Heart left ventricle (tissue), 16 donors: ENCODE measurements around the gene ALDH3A1. TPM values are rescaled to one million over a fixed set of nuclear protein-coding genes. Genes with fewer than 3 reads are reported as not detected.

ENCODE experiments used
- ATAC-seq, 4 donors: fragments of 200-7000 bp; cut with Tn5 transposase; one replicate each; pipeline ENCODE4 v1.9.1; 2020 to 2022; ENCODE audit warnings: moderate library complexity in 4 of 4, mild to moderate bottlenecking in 3 of 4, moderate number of reproducible peaks in 1 of 4
- DNase-seq, 5 donors: peaks; one replicate each; pipeline ENCODE4 v3.0.0-alpha.2; 2020
- H3K27ac ChIP-seq, 12 donors: fragments of 200-600 bp; sonication (generic) in 4 of 12; one replicate each; pipeline versions ENCODE4 v1.5.0 to v1.8.0; 2016 to 2022; ENCODE audit warnings: mild to moderate bottlenecking in 2 of 12
- H3K27me3 ChIP-seq, 9 donors: fragments of 200-600 bp; sonication (generic) in 2 of 9; one replicate each; pipeline versions ENCODE4 v1.5.1 to v1.8.0; 2016 to 2022; ENCODE audit warnings: mild to moderate bottlenecking in 3 of 9
- H3K36me3 ChIP-seq, 9 donors: fragments of 200-600 bp; sonication (generic) in 2 of 9; one replicate each; pipeline versions ENCODE4 v1.5.0 to v1.8.0; 2018 to 2022; ENCODE audit warnings: mild to moderate bottlenecking in 2 of 9
- H3K4me1 ChIP-seq, 12 donors: fragments of 200-600 bp; sonication (generic) in 4 of 12; one replicate each; pipeline versions ENCODE4 v1.5.0 to v1.8.0; 2016 to 2022; ENCODE audit warnings: mild to moderate bottlenecking in 3 of 12
- H3K4me3 ChIP-seq, 12 donors: fragments of 200-600 bp; sonication (generic) in 4 of 12; one replicate each; pipeline versions ENCODE4 v1.5.0 to v1.8.0; 2017 to 2022; ENCODE audit warnings: mild to moderate bottlenecking in 9 of 12, moderate library complexity in 4 of 12
- H3K9me3 ChIP-seq, 12 donors: fragments of 200-600 bp; sonication (generic) in 4 of 12; one replicate each; pipeline versions ENCODE4 v1.5.0 to v1.8.0; 2016 to 2022; ENCODE audit warnings: mild to moderate bottlenecking in 1 of 12
- POLR2A ChIP-seq, 2 donors: fragments of 450-650 bp; IDR thresholded peaks; one replicate each; pipeline ENCODE4 v1.6.1; 2017; ENCODE audit warnings: antibody characterized with exemption in 2 of 2, mild to moderate bottlenecking in 2 of 2, moderate library complexity in 2 of 2
- WGBS, 4 donors: extraction: QIAGEN DNeasy Blood & Tissue Kit in 2 of 4; methylation state at CpG; one replicate each; pipeline versions ENCODE4 v1.1.5 to v1.1.7; 2013 to 2018; 5-methylcytosine and 5-hydroxymethylcytosine counted together
- intact Hi-C, 10 donors: fragments of 100-400 bp; cut with DNase I; formaldehyde crosslinking; loops; one replicate each; pipeline versions ENCODE4 v1.11.1 to v1.14.2; 2022
- polyA plus RNA-seq, 2 donors: library from polyadenylated mRNA; stranded (reverse); fragments of 200-250 nt; gene quantifications; one replicate each; pipeline ENCODE4 v1.2.3, GENCODE V29; 2013
- total RNA-seq, 9 donors: library from RNA; depleted of rRNA in 2 of 9; stranded (reverse); fragments of >200 nt in 2 of 9; fragmentation: NEBNext Ultra II Directional in 3 of 9; extraction: Animal tissue kit (Norgen Biotek cat#: 25700) in 3 of 9; gene quantifications; one replicate each; pipeline versions ENCODE4 v1.1.0 to v1.2.4, GENCODE V29; 2016 to 2023
- TF ChIP-seq, protein P1 (sequence below), 12 donors: fragments of 200-600 bp; sonication (generic) in 4 of 12; IDR thresholded peaks; one replicate each; pipeline versions ENCODE4 v1.5.0 to v1.8.0; 2018 to 2022; ENCODE audit warnings: antibody characterized with exemption in 12 of 12, mild to moderate bottlenecking in 5 of 12
- donor health status: ischemic (EF 13 %, LVEDD 7.1; RV severe dilation, severe dysfunction).
- donor health status: healthy with polysubstance abuse.
- donor health status: DM: no; HTN: yes; CAD: no.
- donor health status: DM: no; HTN: no; CAD: no.
- donor health status: ischemic (EF 25% LVEDD 6.9; RV normal size, moderate dysfunction).
- donor health status: ischemic (EF 25% LVEDD 5.7; RV mildly dilated, moderate dysfunction).
- donor health status: healthy.
- donor health status: DM: yes; HTN: yes; CAD: no.
- donor health status: ischemic (EF 35%, LVEDD 5.7; RV mildly dilated, moderate dysfunction).
- donor health status: nonischemic (EF 11% LVEDD 7.7; RV severe dilation, severe dysfunction).
- donor health status: DM: yes; HTN: yes; CAD: no.
- donor health status: PGD.
- donor health status: ischemic (EF 29% LVEDD 5.4; RV normal size, mild dysfunction).
- donor health status: nonischemic (EF 23%, LVEDD 6.1; RV moderate dilation, normal function).

Gene ALDH3A1
- total and polyA plus RNA-seq, 11 donors = 0.04 to 1.1 (median 0.31) TPM; not detected in 6

DNA sequence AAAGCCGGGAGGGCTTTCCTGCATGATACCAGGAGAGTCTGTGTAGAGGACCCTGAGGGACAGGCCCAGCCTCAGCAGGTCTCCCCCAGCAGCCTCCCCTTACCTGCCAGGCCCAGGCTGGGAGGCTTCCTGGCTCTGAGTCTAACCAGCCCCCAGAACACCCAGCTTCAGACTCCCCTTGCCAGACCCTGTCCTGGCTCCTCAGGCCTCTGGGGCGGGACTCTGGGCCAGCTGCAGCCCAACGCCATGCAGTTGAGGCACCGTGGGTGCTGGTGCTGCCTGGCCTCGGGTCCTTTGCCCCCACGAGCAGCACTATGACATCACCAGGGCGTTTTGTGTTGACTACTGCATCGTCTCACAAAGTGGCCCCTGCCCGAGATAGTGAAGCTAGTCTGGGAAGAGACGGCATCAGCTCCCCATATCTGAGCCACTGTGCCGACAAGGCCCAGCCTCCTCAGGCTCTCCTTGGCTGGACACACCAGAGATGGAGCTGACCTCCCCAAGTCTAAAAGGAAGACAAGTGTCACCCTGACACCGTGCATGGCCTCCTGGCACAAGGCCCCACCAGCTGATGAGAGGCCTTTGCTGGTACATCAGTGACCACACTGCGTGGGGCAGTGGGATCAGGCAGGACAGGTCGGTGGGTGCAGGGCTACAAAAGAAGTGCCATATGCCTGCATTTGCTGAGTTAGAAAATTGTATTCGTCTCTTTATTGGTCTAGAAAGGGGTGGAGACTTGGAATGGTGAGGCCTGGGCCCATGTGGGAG is 10.6 kb downstream of the ALDH3A1 start:
- Histone ChIP-seq H3K36me3 (no peaks in the 10 kb centered on the region), H3K27me3 (no peaks in the 10 kb centered on the region), H3K4me1 (no peaks in the 10 kb centered on the region), H3K9me3 (no peaks in the 10 kb centered on the region), H3K27ac (no peak overlapping the region), H3K4me3 (no peak overlapping the region)
- peak in 1 of 5 donors; percentile 31 for DNase-seq
- WGBS, 4 donors = 78 to 86% (median 81%) methylated on average over 15 of the region's 15 CpGs
- intact Hi-C loops = no loop called here
- no peak for ATAC-seq
- TF ChIP-seq POLR2A (IDR thresholded peaks at IDR 0.05) = no peak
- TF ChIP-seq, protein P1, sequence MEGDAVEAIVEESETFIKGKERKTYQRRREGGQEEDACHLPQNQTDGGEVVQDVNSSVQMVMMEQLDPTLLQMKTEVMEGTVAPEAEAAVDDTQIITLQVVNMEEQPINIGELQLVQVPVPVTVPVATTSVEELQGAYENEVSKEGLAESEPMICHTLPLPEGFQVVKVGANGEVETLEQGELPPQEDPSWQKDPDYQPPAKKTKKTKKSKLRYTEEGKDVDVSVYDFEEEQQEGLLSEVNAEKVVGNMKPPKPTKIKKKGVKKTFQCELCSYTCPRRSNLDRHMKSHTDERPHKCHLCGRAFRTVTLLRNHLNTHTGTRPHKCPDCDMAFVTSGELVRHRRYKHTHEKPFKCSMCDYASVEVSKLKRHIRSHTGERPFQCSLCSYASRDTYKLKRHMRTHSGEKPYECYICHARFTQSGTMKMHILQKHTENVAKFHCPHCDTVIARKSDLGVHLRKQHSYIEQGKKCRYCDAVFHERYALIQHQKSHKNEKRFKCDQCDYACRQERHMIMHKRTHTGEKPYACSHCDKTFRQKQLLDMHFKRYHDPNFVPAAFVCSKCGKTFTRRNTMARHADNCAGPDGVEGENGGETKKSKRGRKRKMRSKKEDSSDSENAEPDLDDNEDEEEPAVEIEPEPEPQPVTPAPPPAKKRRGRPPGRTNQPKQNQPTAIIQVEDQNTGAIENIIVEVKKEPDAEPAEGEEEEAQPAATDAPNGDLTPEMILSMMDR (IDR thresholded peaks at IDR 0.05) = no peak

DNA sequence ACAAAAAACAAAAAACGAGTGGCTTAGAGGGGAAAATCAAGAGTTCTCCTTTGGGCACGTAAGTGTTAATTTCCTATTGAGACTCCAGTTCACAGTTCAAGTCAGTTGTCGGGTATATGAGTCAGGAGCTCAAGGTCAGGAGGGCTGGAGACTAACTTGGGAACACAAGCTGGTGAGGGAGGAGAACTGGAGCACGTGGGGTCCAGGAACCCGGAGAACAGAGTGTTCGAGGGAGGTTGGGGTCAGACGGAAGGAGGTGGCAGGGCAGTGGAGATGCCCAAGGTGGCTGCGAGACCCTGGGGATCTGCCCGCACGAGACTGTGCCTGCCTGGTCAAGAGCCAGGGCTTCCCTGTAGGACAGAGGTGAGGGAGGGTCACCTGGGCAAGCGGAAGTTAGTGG is 12.0 kb downstream of the ALDH3A1 start:
- Histone ChIP-seq H3K27me3 (no peaks in the 10 kb centered on the region), H3K9me3 (no peaks in the 10 kb centered on the region), H3K4me3 (no peak overlapping the region), H3K27ac (no peak overlapping the region), H3K4me1 (peaks cover 0 to 4% (median 0%) of the 10 kb centered on the region in 12 donors), H3K36me3 (no peaks in the 10 kb centered on the region)
- no peak for TF ChIP-seq POLR2A (IDR thresholded peaks at IDR 0.05)
- TF ChIP-seq, protein P1 (IDR thresholded peaks at IDR 0.05) = no peak
- WGBS, 4 donors = 66 to 74% (median 70%) methylated on average over 11 of the region's 11 CpGs
- peak in 1 of 5 donors; percentile 35 for DNase-seq
- ATAC-seq = no peak
- intact Hi-C loops = no loop called here

- no peak for DNase-seq
- no peak overlapping the region for H3K4me3 ChIP-seq
- WGBS, 4 donors = 79 to 81% (median 80%) methylated on average over 11 of the region's 11 CpGs
- no peaks in the 10 kb centered on the region for H3K27me3 ChIP-seq
- no peaks in the 10 kb centered on the region for H3K36me3 ChIP-seq
- H3K27ac ChIP-seq = no peak overlapping the region
- H3K4me1 ChIP-seq = peaks cover 0 to 10% (median 0%) of the 10 kb centered on the region in 12 donors
- ATAC-seq = no peak
- no peak for TF ChIP-seq POLR2A (IDR thresholded peaks at IDR 0.05)
- no peaks in the 10 kb centered on the region for H3K9me3 ChIP-seq
- intact Hi-C loops = no loop called here
Observed at GRCh38 chr17:19733953-19734526, 14.1 kb downstream of the ALDH3A1 start.

DNA sequence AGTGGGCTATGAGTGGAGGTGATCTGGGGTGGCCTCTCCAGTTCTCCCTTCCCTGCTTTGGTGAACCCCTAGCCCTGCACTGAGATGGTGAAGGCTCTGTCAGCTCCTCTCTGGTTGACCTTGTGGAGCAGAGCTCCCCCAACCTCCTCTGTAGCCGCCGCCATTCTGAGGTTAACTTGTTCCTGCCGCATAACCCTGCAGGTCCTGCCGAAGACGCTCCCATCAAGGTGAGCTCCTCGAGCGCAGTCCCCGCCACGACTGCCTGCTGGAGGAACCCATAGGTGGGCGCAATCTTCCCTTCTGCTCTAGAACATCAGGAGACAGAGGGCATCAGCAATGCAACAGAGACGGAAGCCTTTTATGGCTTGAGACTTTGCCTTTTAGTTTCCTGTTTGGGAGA is 16.5 kb downstream of the ALDH3A1 start:
- Histone ChIP-seq H3K36me3 (no peaks in the 10 kb centered on the region), H3K27ac (no peak overlapping the region), H3K4me1 (peaks cover 0 to 30% (median 21%) of the 10 kb centered on the region in 12 donors), H3K9me3 (no peaks in the 10 kb centered on the region), H3K4me3 (no peak overlapping the region), H3K27me3 (no peaks in the 10 kb centered on the region)
- no peak for ATAC-seq
- 87 to 96% (median 93%) methylated on average over 11 of the region's 11 CpGs for WGBS, 4 donors
- intact Hi-C loops = no loop called here
- DNase-seq = peak in 2 of 5 donors; percentile 25 to 46
- TF ChIP-seq, protein P1 (IDR thresholded peaks at IDR 0.05) = no peak
- no peak for TF ChIP-seq POLR2A (IDR thresholded peaks at IDR 0.05)
